MM.1S (cell line): ENCODE results near the gene PREX1.

Experiments used
- DNase-seq: peaks from one replicate; pipeline ENCODE4 v3.0.0-alpha.2; 2015
- H2AFZ ChIP-seq: fragments of 300-600 bp; sonication (generic); 2 replicates; pipeline ENCODE4 v1.6.0; 2016; ENCODE audit warnings: antibody characterized with exemption, low read length
- H3F3A ChIP-seq: fragments of 300-600 bp; sonication (generic); 2 replicates; pipeline ENCODE4 v1.6.1; 2016; ENCODE audit warnings: mild to moderate bottlenecking, antibody characterized with exemption, low read length, moderate library complexity, mixed read lengths; ENCODE audit not compliant: insufficient read depth
- H3K27ac ChIP-seq: fragments of 300-600 bp; sonication (generic); 2 replicates; pipeline ENCODE4 v1.5.1; 2016; ENCODE audit warnings: mild to moderate bottlenecking, low read length
- H3K27me3 ChIP-seq: fragments of 300-600 bp; sonication (generic); replicated peaks from 2 replicates; pipeline ENCODE4 v1.6.0; 2016; ENCODE audit warnings: low read length; ENCODE audit not compliant: insufficient read depth
- H3K36me3 ChIP-seq: fragments of 300-600 bp; sonication (generic); replicated peaks from 2 replicates; pipeline ENCODE4 v1.6.1; 2016; ENCODE audit warnings: mild to moderate bottlenecking, low read length, mixed read lengths; ENCODE audit not compliant: insufficient read depth
- H3K4me1 ChIP-seq: fragments of 300-600 bp; sonication (generic); 2 replicates; pipeline ENCODE4 v1.6.1; 2016; ENCODE audit warnings: low read length, mixed read lengths
- H3K4me2 ChIP-seq: fragments of 300-600 bp; sonication (generic); 2 replicates; pipeline ENCODE4 v1.6.0; 2016; ENCODE audit warnings: low read depth, low read length
- H3K4me3 ChIP-seq: fragments of 300-600 bp; sonication (generic); 2 replicates; pipeline ENCODE4 v1.5.1; 2016; ENCODE audit warnings: low read length, mixed read lengths
- H3K79me2 ChIP-seq: fragments of 300-600 bp; sonication (generic); 2 replicates; pipeline ENCODE4 v1.6.1; 2016; ENCODE audit warnings: mixed run types, low read length, mixed read lengths
- H3K9ac ChIP-seq: fragments of 300-600 bp; sonication (generic); 2 replicates; pipeline ENCODE4 v1.6.1; 2016; ENCODE audit warnings: low read length, mixed read lengths
- H3K9me2 ChIP-seq: fragments of 300-600 bp; sonication (generic); replicated peaks from 2 replicates; pipeline ENCODE4 v1.6.1; 2016; ENCODE audit warnings: mild to moderate bottlenecking, low read length, mixed read lengths; ENCODE audit not compliant: insufficient read depth
- H3K9me3 ChIP-seq: fragments of 300-600 bp; sonication (generic); replicated peaks from 2 replicates; pipeline ENCODE4 v1.6.1; 2016; ENCODE audit warnings: mild to moderate bottlenecking, low read length, mixed read lengths; ENCODE audit not compliant: insufficient read depth
- H4K20me1 ChIP-seq: fragments of 300-600 bp; sonication (generic); 2 replicates; pipeline ENCODE4 v1.6.1; 2016; ENCODE audit warnings: mild to moderate bottlenecking, low read length, moderate library complexity, mixed read lengths; ENCODE audit not compliant: insufficient read depth
- CTCF ChIP-seq: fragments of 300-600 bp; sonication (generic); IDR thresholded peaks from 2 replicates; pipeline ENCODE4 v1.5.1; 2016; ENCODE audit warnings: antibody characterized with exemption, low read length, mixed read lengths
- EZH2 ChIP-seq: fragments of 300-600 bp; sonication (generic); optimal IDR thresholded peaks from 2 replicates; pipeline ENCODE3; 2017; ENCODE audit warnings: low read depth, mild to moderate bottlenecking, antibody characterized with exemption, low read length, mixed read lengths
- EZH2phosphoT487 ChIP-seq: fragments of 300-600 bp; sonication (generic); IDR thresholded peaks from 2 replicates; pipeline ENCODE4 v1.6.1; 2018; ENCODE audit warnings: antibody characterized with exemption, low read length

PREX1 gene

GRCh38 chr20:48603819-48604405 lies 223.9 kb downstream of the PREX1 start:
- no peak overlapping the region for H3K9ac ChIP-seq
- H4K20me1 ChIP-seq = no peaks in the 10 kb centered on the region
- H3K27me3 ChIP-seq = no peaks in the 10 kb centered on the region
- no peak overlapping the region for H3K4me3 ChIP-seq
- no peaks in the 10 kb centered on the region for H3K79me2 ChIP-seq
- no peaks in the 10 kb centered on the region for H3K9me3 ChIP-seq
- no peak for DNase-seq
- no peak overlapping the region for H3K27ac ChIP-seq
- no peak overlapping the region for H3K4me2 ChIP-seq
- peaks cover 7% of the 10 kb centered on the region for H3K4me1 ChIP-seq
- no peak overlapping the region for H2AFZ ChIP-seq
- H3F3A ChIP-seq = no peaks in the 10 kb centered on the region
- no peak for TF ChIP-seq EZH2
- TF ChIP-seq EZH2phosphoT487 = no peak
- no peak for TF ChIP-seq CTCF
- no peaks in the 10 kb centered on the region for H3K9me2 ChIP-seq
- no peaks in the 10 kb centered on the region for H3K36me3 ChIP-seq

- no peak overlapping the region for H3K4me2 ChIP-seq
- peaks cover under 1% of the 10 kb centered on the region; the same call in 1 of the 2 replicates for H3K4me1 ChIP-seq
- no peaks in the 10 kb centered on the region for H3K9me3 ChIP-seq
- no peaks in the 10 kb centered on the region for H4K20me1 ChIP-seq
- H3K9ac ChIP-seq = no peak overlapping the region
- no peak for DNase-seq
- no peak overlapping the region for H2AFZ ChIP-seq
- H3K4me3 ChIP-seq = no peak overlapping the region
- H3K36me3 ChIP-seq = no peaks in the 10 kb centered on the region
- no peaks in the 10 kb centered on the region for H3K27me3 ChIP-seq
- TF ChIP-seq CTCF (no peak), EZH2phosphoT487 (no peak), EZH2 (no peak)
- H3K27ac ChIP-seq = no peak overlapping the region
- H3K9me2 ChIP-seq = no peaks in the 10 kb centered on the region
- H3K79me2 ChIP-seq = no peaks in the 10 kb centered on the region
- H3F3A ChIP-seq = no peaks in the 10 kb centered on the region
These were observed 224.5 kb downstream of the PREX1 start for GRCh38 chr20:48603116-48603818.

GRCh38 chr20:48601798-48602197 lies 226.0 kb downstream of the PREX1 start:
- Histone ChIP-seq H3F3A (no peaks in the 10 kb centered on the region), H3K27ac (no peak overlapping the region), H3K79me2 (no peaks in the 10 kb centered on the region), H3K36me3 (no peaks in the 10 kb centered on the region), H3K9me3 (no peaks in the 10 kb centered on the region), H3K4me1 (no peaks in the 10 kb centered on the region), H2AFZ (no peak overlapping the region), H3K9me2 (no peaks in the 10 kb centered on the region), H4K20me1 (no peaks in the 10 kb centered on the region), H3K27me3 (no peaks in the 10 kb centered on the region), H3K4me2 (no peak overlapping the region), H3K4me3 (no peak overlapping the region), H3K9ac (no peak overlapping the region)
- TF ChIP-seq EZH2phosphoT487 (no peak), EZH2 (no peak), CTCF (no peak)
- DNase-seq = no peak
